ENCODE results near the gene PDZD2. TPM values are rescaled to one million over a fixed set of nuclear protein-coding genes. Genes with fewer than 3 reads are reported as not detected.

The PDZD2 gene
- total RNA-seq, 4 donors from 2014 or later = 107 to 195 (median 123) TPM

DNA sequence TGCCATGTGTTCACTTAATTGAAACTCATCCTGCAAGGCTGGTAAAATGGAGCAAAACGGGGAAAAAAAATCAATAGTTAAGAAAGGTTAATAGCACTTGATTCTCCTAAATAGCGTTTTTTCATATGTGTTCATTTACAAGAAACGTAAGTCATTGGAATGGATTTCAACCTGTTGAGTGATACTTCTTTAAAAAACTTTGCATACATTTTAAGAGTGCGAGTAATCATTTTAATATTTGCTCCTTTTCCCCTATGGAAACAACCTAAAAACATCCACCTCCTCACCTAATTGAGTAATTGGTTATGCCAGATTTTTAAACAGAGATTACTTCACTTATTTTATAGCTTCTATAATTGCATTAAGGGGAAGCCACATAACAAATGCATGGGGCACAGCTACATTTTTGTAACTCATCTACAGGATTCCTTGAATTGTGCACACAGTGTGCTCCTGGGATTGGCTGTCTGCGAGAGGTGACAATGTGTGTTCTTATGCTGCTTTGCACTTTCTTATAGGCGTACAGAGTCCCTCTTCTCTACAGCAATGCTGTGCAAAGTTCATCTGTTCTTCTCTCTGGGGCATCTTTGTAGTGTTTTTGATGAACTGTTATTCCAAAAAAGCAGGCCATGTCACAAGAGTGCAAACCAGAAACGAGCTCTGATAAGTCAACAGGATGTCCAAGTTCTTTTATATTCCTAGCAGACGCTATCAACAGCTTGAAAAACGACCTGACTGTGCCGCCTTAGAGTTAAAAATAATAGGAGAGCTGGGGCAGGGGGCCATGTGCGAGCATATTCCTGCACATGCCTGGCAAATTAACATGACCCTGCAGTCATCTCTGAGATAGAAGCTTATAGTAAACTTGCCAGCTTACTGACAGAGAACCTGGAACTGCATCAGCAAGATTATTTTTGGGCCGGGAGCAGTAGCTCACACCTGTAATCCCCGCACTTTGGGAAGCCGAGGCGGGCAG lies 417.2 kb downstream of the PDZD2 start:
- Histone ChIP-seq H3K36me3 (peaks cover 9% of the 10 kb centered on the region), H3K27ac (no peak overlapping the region), H3K9me3 (no peaks in the 10 kb centered on the region), H3K27me3 (no peaks in the 10 kb centered on the region), H3K4me1 (peaks cover 3% of the 10 kb centered on the region), H3K4me3 (no peak overlapping the region)
- DNase-seq (ENCODE audit: low spot score in 2 of 2) = no peak
- 63% methylated on average over 15 of the region's 15 CpGs for WGBS
- TF ChIP-seq POLR2AphosphoS5 (IDR thresholded peaks at IDR 0.05) (no peak), EP300 (IDR thresholded peaks at IDR 0.05) (no peak)
- TF ChIP-seq, protein P1, sequence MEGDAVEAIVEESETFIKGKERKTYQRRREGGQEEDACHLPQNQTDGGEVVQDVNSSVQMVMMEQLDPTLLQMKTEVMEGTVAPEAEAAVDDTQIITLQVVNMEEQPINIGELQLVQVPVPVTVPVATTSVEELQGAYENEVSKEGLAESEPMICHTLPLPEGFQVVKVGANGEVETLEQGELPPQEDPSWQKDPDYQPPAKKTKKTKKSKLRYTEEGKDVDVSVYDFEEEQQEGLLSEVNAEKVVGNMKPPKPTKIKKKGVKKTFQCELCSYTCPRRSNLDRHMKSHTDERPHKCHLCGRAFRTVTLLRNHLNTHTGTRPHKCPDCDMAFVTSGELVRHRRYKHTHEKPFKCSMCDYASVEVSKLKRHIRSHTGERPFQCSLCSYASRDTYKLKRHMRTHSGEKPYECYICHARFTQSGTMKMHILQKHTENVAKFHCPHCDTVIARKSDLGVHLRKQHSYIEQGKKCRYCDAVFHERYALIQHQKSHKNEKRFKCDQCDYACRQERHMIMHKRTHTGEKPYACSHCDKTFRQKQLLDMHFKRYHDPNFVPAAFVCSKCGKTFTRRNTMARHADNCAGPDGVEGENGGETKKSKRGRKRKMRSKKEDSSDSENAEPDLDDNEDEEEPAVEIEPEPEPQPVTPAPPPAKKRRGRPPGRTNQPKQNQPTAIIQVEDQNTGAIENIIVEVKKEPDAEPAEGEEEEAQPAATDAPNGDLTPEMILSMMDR (IDR thresholded peaks at IDR 0.05) = no peak

DNA sequence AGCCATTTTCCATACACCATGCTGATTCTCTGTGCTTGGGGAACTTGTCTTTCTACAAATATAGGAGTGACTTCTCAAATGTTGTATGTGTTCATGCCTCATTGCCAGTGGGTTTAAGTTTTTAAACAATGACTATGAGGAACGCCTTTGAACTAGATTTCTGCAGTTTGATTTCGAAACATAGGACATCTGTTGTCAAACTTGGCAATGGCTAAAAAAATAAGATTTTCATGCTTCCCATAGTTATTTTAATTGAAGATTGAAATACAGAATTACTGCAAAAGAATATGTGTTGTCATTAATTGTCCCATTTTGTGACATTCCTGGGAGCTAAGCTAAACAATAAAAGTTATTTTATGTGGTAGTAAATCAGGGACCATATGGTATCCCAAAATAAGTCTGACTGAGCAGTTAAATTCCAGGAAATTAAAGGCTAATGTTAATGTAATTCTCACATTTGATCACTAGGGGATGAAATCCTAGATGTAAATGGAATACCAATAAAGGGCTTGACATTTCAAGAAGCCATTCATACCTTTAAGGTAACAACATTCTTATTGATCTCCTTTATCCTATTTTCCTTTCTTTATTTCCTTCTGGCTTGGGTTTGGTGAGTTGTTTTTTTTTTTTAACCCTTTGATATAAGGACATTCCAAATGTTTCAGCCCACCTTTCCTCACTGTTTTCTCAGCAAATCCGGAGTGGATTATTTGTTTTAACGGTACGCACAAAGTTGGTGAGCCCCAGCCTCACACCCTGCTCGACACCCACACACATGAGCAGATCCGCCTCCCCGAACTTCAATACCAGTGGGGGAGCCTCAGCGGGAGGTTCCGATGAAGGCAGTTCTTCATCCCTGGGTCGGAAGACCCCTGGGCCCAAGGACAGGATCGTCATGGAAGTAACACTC lies 418.5 kb downstream of the PDZD2 start:
- Histone ChIP-seq H3K9me3 (no peaks in the 10 kb centered on the region), H3K4me1 (peaks cover 3% of the 10 kb centered on the region), H3K36me3 (peaks cover 15% of the 10 kb centered on the region), H3K4me3 (no peak overlapping the region), H3K27ac (no peak overlapping the region), H3K27me3 (no peaks in the 10 kb centered on the region)
- DNase-seq (ENCODE audit: low spot score in 2 of 2) = no peak
- TF ChIP-seq POLR2AphosphoS5 (IDR thresholded peaks at IDR 0.05) = no peak
- TF ChIP-seq, protein P1 (IDR thresholded peaks at IDR 0.05) = peak in 1 of 2 donors; percentile 16
- 88% methylated on average over 12 of the region's 12 CpGs for WGBS

DNA sequence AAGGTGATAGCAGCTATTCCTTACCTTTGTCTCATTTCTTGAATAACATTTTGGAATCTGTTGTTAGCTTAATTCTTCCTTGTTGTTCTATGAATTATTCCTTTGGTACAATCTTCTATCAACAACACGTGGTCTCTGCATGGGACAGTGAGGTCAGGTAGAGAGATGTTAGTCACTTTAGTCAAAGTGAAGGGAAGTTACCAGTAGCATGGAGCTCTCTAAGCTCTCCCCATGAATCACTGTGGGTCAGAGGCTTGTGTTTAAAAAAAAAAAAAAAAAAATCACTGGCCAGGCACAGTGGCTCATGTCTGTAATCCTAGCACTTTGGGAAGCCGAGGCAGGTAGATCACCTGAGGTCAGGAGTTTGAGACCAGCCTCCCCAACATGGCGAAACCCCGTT lies 419.2 kb downstream of the PDZD2 start:
- Histone ChIP-seq H3K4me3 (no peak overlapping the region), H3K36me3 (peaks cover 15% of the 10 kb centered on the region), H3K27me3 (no peaks in the 10 kb centered on the region), H3K27ac (no peak overlapping the region), H3K9me3 (no peaks in the 10 kb centered on the region), H3K4me1 (peaks cover 3% of the 10 kb centered on the region)
- WGBS = 93% methylated on average over 4 of the region's 4 CpGs
- DNase-seq (ENCODE audit: low spot score in 2 of 2) = no peak
- TF ChIP-seq POLR2AphosphoS5 (IDR thresholded peaks at IDR 0.05) (no peak), EP300 (IDR thresholded peaks at IDR 0.05) (no peak), POLR2A (IDR thresholded peaks at IDR 0.05) (no peak)
- TF ChIP-seq, protein P1 (IDR thresholded peaks at IDR 0.05) = no peak

GRCh38 chr5:32058997-32059396 lies 420.1 kb downstream of the PDZD2 start:
- H3K27me3 ChIP-seq = no peaks in the 10 kb centered on the region
- H3K4me3 ChIP-seq = no peak overlapping the region
- peaks cover 23% of the 10 kb centered on the region for H3K36me3 ChIP-seq
- TF ChIP-seq POLR2AphosphoS5 (IDR thresholded peaks at IDR 0.05) (no peak), EP300 (IDR thresholded peaks at IDR 0.05) (no peak), POLR2A (IDR thresholded peaks at IDR 0.05) (no peak)
- TF ChIP-seq, protein P1 (IDR thresholded peaks at IDR 0.05) = no peak
- H3K9me3 ChIP-seq = no peaks in the 10 kb centered on the region
- peaks cover 3% of the 10 kb centered on the region for H3K4me1 ChIP-seq
- H3K27ac ChIP-seq = no peak overlapping the region
- no peak for DNase-seq (ENCODE audit: low spot score in 2 of 2)
- WGBS = 71% methylated on average over 3 of the region's 3 CpGs

Data from suprapubic skin (tissue), 4 donors.